ENCODE results near the gene ZCCHC7.

- TF ChIP-seq POLR2A (IDR thresholded peaks at IDR 0.05) (no peak), CTCF (IDR thresholded peaks at IDR 0.05) (no peak)
These were observed 72.4 kb downstream of the ZCCHC7 start for GRCh38 chr9:37192803-37193202.

Measured in thyroid gland (tissue), 4 donors.